Ishikawa (cell line): ENCODE results near the gene BICDL1.

Source experiments
- EGR1 ChIP-seq: IDR thresholded peaks from 2 replicates; pipeline ENCODE4 v1.6.1; 2012
- EP300 ChIP-seq: IDR thresholded peaks from 2 replicates; pipeline ENCODE4 v1.6.1; 2012; ENCODE audit warnings: borderline replicate concordance
- NFIC ChIP-seq: IDR thresholded peaks from 2 replicates; pipeline ENCODE4 v1.6.1; 2012
- RAD21 ChIP-seq: IDR thresholded peaks from 2 replicates; pipeline ENCODE4 v1.6.1; 2012; ENCODE audit warnings: low read depth
- TAF1 ChIP-seq: IDR thresholded peaks from 2 replicates; pipeline ENCODE4 v1.6.1; 2012; ENCODE audit warnings: low read depth, mild to moderate bottlenecking
- TCF12 ChIP-seq: IDR thresholded peaks from 2 replicates; pipeline ENCODE4 v1.6.1; 2012; ENCODE audit warnings: low read depth
- ZBTB7A ChIP-seq: IDR thresholded peaks from 2 replicates; pipeline ENCODE4 v1.6.1; 2012; ENCODE audit warnings: low read depth
- TF ChIP-seq, protein P1 (sequence below): IDR thresholded peaks from 2 replicates; pipeline ENCODE4 v1.6.1; 2012

GRCh38 chr12:119949145-119949544, 39.9 kb upstream of the BICDL1 start:
- TF ChIP-seq TAF1 (no peak), RAD21 (no peak), ZBTB7A (no peak), NFIC (no peak), EP300 (no peak), EGR1 (no peak), TCF12 (no peak)
- TF ChIP-seq, protein P1, sequence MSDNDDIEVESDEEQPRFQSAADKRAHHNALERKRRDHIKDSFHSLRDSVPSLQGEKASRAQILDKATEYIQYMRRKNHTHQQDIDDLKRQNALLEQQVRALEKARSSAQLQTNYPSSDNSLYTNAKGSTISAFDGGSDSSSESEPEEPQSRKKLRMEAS, result no peak
